CD14-positive monocyte (primary cell): ENCODE results near the gene KLHL21. TPM values are rescaled to one million over a fixed set of nuclear protein-coding genes. Genes with fewer than 3 reads are reported as not detected.

Source experiments
- DNase-seq, 3 donors: peaks; one replicate each; pipeline ENCODE4 v3.0.0-alpha.2; 2011 to 2022
- H2AFZ ChIP-seq: 2 replicates; pipeline ENCODE4 v1.6.0; 2012; ENCODE audit warnings: mild to moderate bottlenecking, low read depth, low read length, inconsistent platforms; ENCODE audit not compliant: insufficient read depth, poor library complexity, severe bottlenecking
- H3K27ac ChIP-seq, 2 donors: 1 replicate in 1 of 2; 2 replicates in 1 of 2; pipeline ENCODE4 v1.5.1; 2012 to 2013; ENCODE audit warnings: low read length in 2 of 2, control low read depth in 1 of 2, inconsistent platforms in 1 of 2, low read depth in 1 of 2, mild to moderate bottlenecking in 1 of 2
- H3K27me3 ChIP-seq, 2 donors: one replicate each; pipeline versions ENCODE4 v1.6.0 to v1.6.1; 2011 to 2013; ENCODE audit warnings: low read length in 2 of 2; ENCODE audit not compliant: control insufficient read depth in 2 of 2, insufficient read depth in 2 of 2
- H3K36me3 ChIP-seq, 2 donors: replicated peaks in 1 of 2; 1 replicate in 1 of 2; 2 replicates in 1 of 2; pipeline versions ENCODE4 v1.5.1 to v1.6.1; 2012 to 2013; ENCODE audit warnings: low read length in 2 of 2, control low read depth in 1 of 2, inconsistent platforms in 1 of 2, mild to moderate bottlenecking in 1 of 2; ENCODE audit not compliant: insufficient read depth in 2 of 2, control insufficient read depth in 1 of 2
- H3K4me1 ChIP-seq, 2 donors: 1 replicate in 1 of 2; 2 replicates in 1 of 2; pipeline versions ENCODE4 v1.5.1 to v1.6.1; 2012 to 2013; ENCODE audit warnings: low read length in 2 of 2, control low read depth in 1 of 2, inconsistent platforms in 1 of 2, mild to moderate bottlenecking in 1 of 2, moderate library complexity in 1 of 2; ENCODE audit not compliant: insufficient read depth in 2 of 2, control insufficient read depth in 1 of 2
- H3K4me2 ChIP-seq: replicated peaks from 2 replicates; pipeline ENCODE3; 2012; ENCODE audit warnings: low read length, moderate library complexity, mild to moderate bottlenecking; ENCODE audit not compliant: poor library complexity, severe bottlenecking; ENCODE audit errors: extremely low read depth
- H3K4me3 ChIP-seq, 3 experiments: fragments of 200-600 bp in 1 of 3; sonication (generic) in 1 of 3; replicated peaks in 1 of 3; 1 replicate in 2 of 3; 2 replicates in 1 of 3; pipeline ENCODE4 v1.5.1; 2011 to 2013; ENCODE audit warnings: low read length in 3 of 3, mild to moderate bottlenecking in 3 of 3, control low read depth in 2 of 3, low read depth in 2 of 3, inconsistent platforms in 1 of 3, moderate library complexity in 1 of 3
- H3K79me2 ChIP-seq: 2 replicates; pipeline ENCODE4 v1.6.0; 2012; ENCODE audit warnings: mild to moderate bottlenecking, control low read depth, inconsistent platforms, low read length, moderate library complexity; ENCODE audit not compliant: insufficient read depth
- H3K9ac ChIP-seq: 2 replicates; pipeline ENCODE4 v1.6.0; 2017; ENCODE audit warnings: low read length, mild to moderate bottlenecking; ENCODE audit not compliant: insufficient read depth, poor library complexity, severe bottlenecking
- H3K9me3 ChIP-seq, 2 donors: replicated peaks in 1 of 2; 1 replicate in 1 of 2; 2 replicates in 1 of 2; pipeline versions ENCODE4 v1.5.1 to v1.6.1; 2012 to 2013; ENCODE audit warnings: low read length in 2 of 2, control low read depth in 1 of 2; ENCODE audit not compliant: control insufficient read depth in 1 of 2, insufficient read depth in 1 of 2
- H4K20me1 ChIP-seq: 2 replicates; pipeline ENCODE4 v1.6.0; 2012; ENCODE audit warnings: mild to moderate bottlenecking, low read length, control low read depth, moderate library complexity; ENCODE audit not compliant: insufficient read depth
- H3K27ac Mint-ChIP-seq, 7 donors: one replicate each; pipeline ENCODE4 v1.8.0; 2020; ENCODE audit warnings: mild to moderate bottlenecking in 7 of 7, mixed read lengths in 7 of 7, moderate library complexity in 6 of 7, inconsistent platforms in 2 of 7
- H3K27me3 Mint-ChIP-seq, 3 donors: one replicate each; pipeline ENCODE4 v1.8.0; 2021 to 2022; ENCODE audit warnings: low read depth in 3 of 3, mild to moderate bottlenecking in 3 of 3, mixed read lengths in 3 of 3, moderate library complexity in 3 of 3, inconsistent platforms in 1 of 3
- H3K36me3 Mint-ChIP-seq, 2 donors: one replicate each; pipeline ENCODE4 v1.8.0; 2020; ENCODE audit warnings: mixed read lengths in 2 of 2, inconsistent platforms in 1 of 2, mild to moderate bottlenecking in 1 of 2
- H3K4me1 Mint-ChIP-seq: one replicate; pipeline ENCODE4 v1.8.0; 2020; ENCODE audit warnings: mild to moderate bottlenecking, mixed read lengths
- H3K4me3 Mint-ChIP-seq, 2 donors: one replicate each; pipeline ENCODE4 v1.8.0; 2020; ENCODE audit warnings: mild to moderate bottlenecking in 2 of 2, mixed read lengths in 2 of 2, moderate library complexity in 1 of 2
- H3K9me3 Mint-ChIP-seq, 7 donors: one replicate each; pipeline ENCODE4 v1.8.0; 2020 to 2022; ENCODE audit warnings: mixed read lengths in 7 of 7, mild to moderate bottlenecking in 6 of 7, moderate library complexity in 6 of 7, inconsistent platforms in 2 of 7
- CTCF ChIP-seq: fragments of 200-600 bp; IDR thresholded peaks from one replicate; pipeline ENCODE4 v1.8.0; 2022; ENCODE audit warnings: antibody characterized with exemption, mild to moderate bottlenecking
- WGBS: methylation state at CpG from one replicate; pipeline ENCODE4 v1.1.5; 2013; ENCODE audit warnings: missing lambda C conversion rate; ENCODE audit not compliant: insufficient coverage; 5-methylcytosine and 5-hydroxymethylcytosine counted together
- intact Hi-C, 2 donors: fragments of 100-400 bp; cut with micrococcal nuclease; formaldehyde crosslinking; loops; one replicate each; pipeline versions ENCODE4 v1.15.0 to v1.15.1; 2023
- polyA plus RNA-seq, 3 donors: library from polyadenylated mRNA; depleted of rRNA in 1 of 3; unstranded in 2 of 3; stranded (reverse) in 1 of 3; fragments of 300-500 nt in 2 of 3; fragments of >200 nt in 1 of 3; fragmentation: Illumina TruSeq in 2 of 3; gene quantifications; 1 replicate in 2 of 3; 2 replicates in 1 of 3; pipeline ENCODE4 v1.2.3, GENCODE V29; 2012 to 2021

Gene KLHL21
- polyA plus RNA-seq, 3 donors = 5.9 to 31.0 (median 7.3) TPM

- Histone ChIP-seq H3K36me3 (no peaks in the 10 kb centered on the region), H2AFZ (no peak overlapping the region), H4K20me1 (no peaks in the 10 kb centered on the region), H3K4me3 (no peak overlapping the region), H3K27me3 (no peaks in the 10 kb centered on the region), H3K4me1 (no peaks in the 10 kb centered on the region), H3K9me3 (peaks cover 0 to 9% of the 10 kb centered on the region in 2 donors), H3K9ac (no peak overlapping the region), H3K79me2 (no peaks in the 10 kb centered on the region), H3K4me2 (no peak overlapping the region), H3K27ac (no peak overlapping the region)
- peaks cover 7 to 11% (median 9%) of the 10 kb centered on the region in 3 donors for H3K27me3 Mint-ChIP-seq
- H3K4me1 Mint-ChIP-seq = no peaks in the 10 kb centered on the region
- WGBS = 71% methylated on average over 5 of the region's 5 CpGs
- DNase-seq = no peak
- H3K9me3 Mint-ChIP-seq = peaks cover 0 to 8% (median 4%) of the 10 kb centered on the region in 7 donors
- TF ChIP-seq CTCF = no peak
- H3K36me3 Mint-ChIP-seq = no peaks in the 10 kb centered on the region
- H3K4me3 Mint-ChIP-seq = no peak overlapping the region
- no peak overlapping the region for H3K27ac Mint-ChIP-seq
- intact Hi-C loops = no loop called here
These were observed 31.7 kb downstream of the KLHL21 start for GRCh38 chr1:6570987-6571386.

- H4K20me1 ChIP-seq = no peaks in the 10 kb centered on the region
- no peak overlapping the region for H3K27ac ChIP-seq
- no peaks in the 10 kb centered on the region for H3K4me1 ChIP-seq
- Mint-ChIP-seq H3K4me3 (no peak overlapping the region), H3K4me1 (no peaks in the 10 kb centered on the region), H3K27me3 (peaks cover 6 to 11% (median 9%) of the 10 kb centered on the region in 3 donors), H3K36me3 (no peaks in the 10 kb centered on the region), H3K27ac (no peak overlapping the region), H3K9me3 (peaks cover 0 to 8% (median 4%) of the 10 kb centered on the region in 7 donors)
- 71% methylated on average over 1 of the region's 3 CpGs for WGBS
- no peaks in the 10 kb centered on the region for H3K27me3 ChIP-seq
- no peak for DNase-seq
- H3K36me3 ChIP-seq = no peaks in the 10 kb centered on the region
- H3K9me3 ChIP-seq = peaks cover 0 to 9% of the 10 kb centered on the region in 2 donors
- no peak overlapping the region for H2AFZ ChIP-seq
- TF ChIP-seq CTCF = no peak
- H3K9ac ChIP-seq = no peak overlapping the region
- intact Hi-C loops = no loop called here
- no peaks in the 10 kb centered on the region for H3K79me2 ChIP-seq
- H3K4me3 ChIP-seq = no peak overlapping the region
- H3K4me2 ChIP-seq = no peak overlapping the region
These were observed 32.6 kb downstream of the KLHL21 start for GRCh38 chr1:6570100-6570499.
